HepG2 (cell line): ENCODE measurements around the gene SLC43A1. TPM values are rescaled to one million over a fixed set of nuclear protein-coding genes. Genes with fewer than 3 reads are reported as not detected.

Experiments
- BCL6 ChIP-seq: IDR thresholded peaks from 2 replicates; pipeline ENCODE4 v1.6.1; 2016; ENCODE audit warnings: missing genetic modification reagents, missing compliant biosample characterization
- CBFB ChIP-seq: sonication (generic); formaldehyde crosslinking; IDR thresholded peaks from 2 replicates; pipeline ENCODE4 v1.4.0; 2020; ENCODE audit warnings: missing genetic modification reagents
- CHCHD3 ChIP-seq: sonication (generic); formaldehyde crosslinking; IDR thresholded peaks from 2 replicates; pipeline ENCODE4 v1.8.0; 2022; ENCODE audit warnings: mild to moderate bottlenecking, missing genetic modification reagents, moderate library complexity
- ETV5 ChIP-seq: IDR thresholded peaks from 2 replicates; pipeline ENCODE4 v1.6.1; 2018; ENCODE audit warnings: missing biosample characterization, missing genetic modification reagents, inconsistent platforms, borderline replicate concordance
- PRMT3 ChIP-seq: sonication (generic); formaldehyde crosslinking; IDR thresholded peaks from 2 replicates; pipeline ENCODE4 v1.8.1; 2022; ENCODE audit warnings: low read depth, mild to moderate bottlenecking, moderate library complexity, missing genetic modification reagents, borderline replicate concordance
- SALL1 ChIP-seq: sonication (generic); formaldehyde crosslinking; IDR thresholded peaks from 2 replicates; pipeline ENCODE4 v1.8.0; 2022; ENCODE audit warnings: mild to moderate bottlenecking, missing genetic modification reagents
- SMAD3 ChIP-seq: sonication (generic); formaldehyde crosslinking; IDR thresholded peaks from 2 replicates; pipeline ENCODE4 v1.4.0; 2020; ENCODE audit warnings: missing genetic modification reagents
- TBX3 ChIP-seq: fragments of 450-650 bp; IDR thresholded peaks from 2 replicates; pipeline ENCODE4 v1.6.1; 2017; ENCODE audit warnings: antibody characterized with exemption, mild to moderate bottlenecking, inconsistent platforms, borderline replicate concordance
- TRIM24 ChIP-seq: sonication (generic); formaldehyde crosslinking; IDR thresholded peaks from 2 replicates; pipeline ENCODE4 v1.8.0; 2022; ENCODE audit warnings: mild to moderate bottlenecking, missing genetic modification reagents
- ZC3H4 ChIP-seq: sonication (generic); formaldehyde crosslinking; IDR thresholded peaks from 2 replicates; pipeline ENCODE4 v1.4.0; 2020; ENCODE audit warnings: missing genetic modification reagents, borderline replicate concordance
- ZNF12 ChIP-seq: sonication (generic); formaldehyde crosslinking; IDR thresholded peaks from 2 replicates; pipeline ENCODE4 v1.5.0; 2020; ENCODE audit warnings: missing genetic modification reagents
- ZNF615 ChIP-seq: sonication (generic); formaldehyde crosslinking; IDR thresholded peaks from 2 replicates; pipeline ENCODE4 v1.5.0; 2020; ENCODE audit warnings: mild to moderate bottlenecking, missing genetic modification reagents, borderline replicate concordance
- ZNF790 ChIP-seq: sonication (generic); formaldehyde crosslinking; IDR thresholded peaks from 2 replicates; pipeline ENCODE4 v1.8.0; 2022; ENCODE audit warnings: missing genetic modification reagents, mild to moderate bottlenecking, borderline replicate concordance
- ZSCAN29 ChIP-seq: sonication (generic); formaldehyde crosslinking; conservative IDR thresholded peaks from 2 replicates; pipeline ENCODE4 v1.4.0; 2020; ENCODE audit warnings: mild to moderate bottlenecking, missing genetic modification reagents
- polyA plus RNA-seq, 8 experiments: library from polyadenylated mRNA; depleted of rRNA in 3 of 8; stranded (reverse) in 7 of 8; unstranded in 1 of 8; fragments of >200 nt; fragmentation: Illumina TruSeq in 4 of 8; extraction: Trizol in 4 of 8; gene quantifications; 2 replicates each; pipeline versions ENCODE4 v1.2.1 to v1.2.3, GENCODE V29; 2011 to 2016; ENCODE audit warnings: low read depth in 4 of 8, missing spikeins in 1 of 8, mixed read lengths in 1 of 8; ENCODE audit not compliant: insufficient read depth in 1 of 8
- total RNA-seq, 5 experiments: library from RNA; depleted of rRNA; stranded (reverse); fragments of >200 nt; fragmentation: Illumina TruSeq; extraction: Trizol; gene quantifications; 2 replicates each; pipeline ENCODE4 v1.2.3, GENCODE V29; 2016; ENCODE audit warnings: low read depth in 1 of 5
- TF ChIP-seq, protein P1 (sequence below): sonication (generic); formaldehyde crosslinking; IDR thresholded peaks from 2 replicates; pipeline ENCODE4 v1.4.0; 2020; ENCODE audit warnings: missing genetic modification reagents, borderline replicate concordance
- TF ChIP-seq, protein P2 (sequence below): IDR thresholded peaks from 2 replicates; pipeline ENCODE4 v1.6.1; 2016; ENCODE audit warnings: low read depth, missing genetic modification reagents, missing compliant biosample characterization
- TF ChIP-seq, protein P3 (sequence below): sonication (generic); formaldehyde crosslinking; conservative IDR thresholded peaks from 2 replicates; pipeline ENCODE4 v1.4.0; 2020; ENCODE audit warnings: missing genetic modification reagents
- TF ChIP-seq, protein P4 (sequence below): IDR thresholded peaks from 2 replicates; pipeline ENCODE4 v1.6.1; 2016; ENCODE audit warnings: mild to moderate bottlenecking, missing biosample characterization, missing genetic modification reagents

Gene SLC43A1
- total and polyA plus RNA-seq, 2 of the 13 experiments (the other 11 are each of a cell fraction or from before 2014, with no cell fraction given), result 72.3 to 87.6 TPM

DNA sequence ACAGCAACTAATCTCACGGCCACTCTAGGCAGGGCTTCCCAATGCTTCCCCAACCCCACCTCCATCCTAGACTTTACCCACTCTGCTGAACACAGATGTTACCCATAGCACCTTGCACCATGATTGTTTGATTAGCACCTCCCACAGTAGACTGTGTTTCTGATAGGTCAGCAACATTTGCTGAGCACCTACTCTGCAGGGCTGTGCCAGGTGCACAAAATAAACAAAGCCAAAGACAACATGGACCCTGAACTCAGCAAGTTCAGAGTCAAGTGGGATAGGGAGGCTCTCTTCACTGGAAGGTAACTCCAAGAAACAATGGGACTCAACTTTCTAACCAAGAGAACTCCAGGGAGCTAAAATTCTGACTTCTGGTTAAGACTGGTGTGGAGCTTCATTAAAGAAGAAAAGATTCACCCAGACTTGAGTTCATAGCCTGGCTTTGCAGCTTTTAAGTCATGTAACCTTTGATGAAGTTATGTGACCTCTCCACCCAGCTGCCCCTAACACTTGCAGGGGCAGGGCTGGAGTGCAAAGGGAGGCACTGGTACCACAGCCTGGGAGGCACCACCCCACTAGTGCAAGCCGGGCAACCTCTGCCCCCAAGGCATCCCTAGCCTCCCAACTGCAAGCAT lies 61.8 kb downstream of the SLC43A1 start (continued):
- peak; percentile 48; the same call in 1 of the 2 replicates for TF ChIP-seq ZNF12 (CRISPR knock-in tag)
- TF ChIP-seq BCL6 (CRISPR knock-in tag), result peak; percentile 96
- TF ChIP-seq, protein P1, sequence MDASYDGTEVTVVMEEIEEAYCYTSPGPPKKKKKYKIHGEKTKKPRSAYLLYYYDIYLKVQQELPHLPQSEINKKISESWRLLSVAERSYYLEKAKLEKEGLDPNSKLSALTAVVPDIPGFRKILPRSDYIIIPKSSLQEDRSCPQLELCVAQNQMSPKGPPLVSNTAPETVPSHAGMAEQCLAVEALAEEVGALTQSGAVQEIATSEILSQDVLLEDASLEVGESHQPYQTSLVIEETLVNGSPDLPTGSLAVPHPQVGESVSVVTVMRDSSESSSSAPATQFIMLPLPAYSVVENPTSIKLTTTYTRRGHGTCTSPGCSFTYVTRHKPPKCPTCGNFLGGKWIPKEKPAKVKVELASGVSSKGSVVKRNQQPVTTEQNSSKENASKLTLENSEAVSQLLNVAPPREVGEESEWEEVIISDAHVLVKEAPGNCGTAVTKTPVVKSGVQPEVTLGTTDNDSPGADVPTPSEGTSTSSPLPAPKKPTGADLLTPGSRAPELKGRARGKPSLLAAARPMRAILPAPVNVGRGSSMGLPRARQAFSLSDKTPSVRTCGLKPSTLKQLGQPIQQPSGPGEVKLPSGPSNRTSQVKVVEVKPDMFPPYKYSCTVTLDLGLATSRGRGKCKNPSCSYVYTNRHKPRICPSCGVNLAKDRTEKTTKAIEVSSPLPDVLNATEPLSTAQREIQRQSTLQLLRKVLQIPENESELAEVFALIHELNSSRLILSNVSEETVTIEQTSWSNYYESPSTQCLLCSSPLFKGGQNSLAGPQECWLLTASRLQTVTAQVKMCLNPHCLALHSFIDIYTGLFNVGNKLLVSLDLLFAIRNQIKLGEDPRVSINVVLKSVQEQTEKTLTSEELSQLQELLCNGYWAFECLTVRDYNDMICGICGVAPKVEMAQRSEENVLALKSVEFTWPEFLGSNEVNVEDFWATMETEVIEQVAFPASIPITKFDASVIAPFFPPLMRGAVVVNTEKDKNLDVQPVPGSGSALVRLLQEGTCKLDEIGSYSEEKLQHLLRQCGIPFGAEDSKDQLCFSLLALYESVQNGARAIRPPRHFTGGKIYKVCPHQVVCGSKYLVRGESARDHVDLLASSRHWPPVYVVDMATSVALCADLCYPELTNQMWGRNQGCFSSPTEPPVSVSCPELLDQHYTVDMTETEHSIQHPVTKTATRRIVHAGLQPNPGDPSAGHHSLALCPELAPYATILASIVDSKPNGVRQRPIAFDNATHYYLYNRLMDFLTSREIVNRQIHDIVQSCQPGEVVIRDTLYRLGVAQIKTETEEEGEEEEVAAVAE (CRISPR knock-in tag), result 0 out of 2 replicates have a peak, but pooled peaks have one; percentile 55
- TF ChIP-seq ZC3H4, result no peak
- TF ChIP-seq ETV5 (CRISPR knock-in tag), result peak; percentile 47; the same call in 1 of the 2 replicates
- no peak for TF ChIP-seq PRMT3 (CRISPR knock-in tag)
- TF ChIP-seq SALL1 (CRISPR knock-in tag), result peak; percentile 94
- TF ChIP-seq, protein P2, sequence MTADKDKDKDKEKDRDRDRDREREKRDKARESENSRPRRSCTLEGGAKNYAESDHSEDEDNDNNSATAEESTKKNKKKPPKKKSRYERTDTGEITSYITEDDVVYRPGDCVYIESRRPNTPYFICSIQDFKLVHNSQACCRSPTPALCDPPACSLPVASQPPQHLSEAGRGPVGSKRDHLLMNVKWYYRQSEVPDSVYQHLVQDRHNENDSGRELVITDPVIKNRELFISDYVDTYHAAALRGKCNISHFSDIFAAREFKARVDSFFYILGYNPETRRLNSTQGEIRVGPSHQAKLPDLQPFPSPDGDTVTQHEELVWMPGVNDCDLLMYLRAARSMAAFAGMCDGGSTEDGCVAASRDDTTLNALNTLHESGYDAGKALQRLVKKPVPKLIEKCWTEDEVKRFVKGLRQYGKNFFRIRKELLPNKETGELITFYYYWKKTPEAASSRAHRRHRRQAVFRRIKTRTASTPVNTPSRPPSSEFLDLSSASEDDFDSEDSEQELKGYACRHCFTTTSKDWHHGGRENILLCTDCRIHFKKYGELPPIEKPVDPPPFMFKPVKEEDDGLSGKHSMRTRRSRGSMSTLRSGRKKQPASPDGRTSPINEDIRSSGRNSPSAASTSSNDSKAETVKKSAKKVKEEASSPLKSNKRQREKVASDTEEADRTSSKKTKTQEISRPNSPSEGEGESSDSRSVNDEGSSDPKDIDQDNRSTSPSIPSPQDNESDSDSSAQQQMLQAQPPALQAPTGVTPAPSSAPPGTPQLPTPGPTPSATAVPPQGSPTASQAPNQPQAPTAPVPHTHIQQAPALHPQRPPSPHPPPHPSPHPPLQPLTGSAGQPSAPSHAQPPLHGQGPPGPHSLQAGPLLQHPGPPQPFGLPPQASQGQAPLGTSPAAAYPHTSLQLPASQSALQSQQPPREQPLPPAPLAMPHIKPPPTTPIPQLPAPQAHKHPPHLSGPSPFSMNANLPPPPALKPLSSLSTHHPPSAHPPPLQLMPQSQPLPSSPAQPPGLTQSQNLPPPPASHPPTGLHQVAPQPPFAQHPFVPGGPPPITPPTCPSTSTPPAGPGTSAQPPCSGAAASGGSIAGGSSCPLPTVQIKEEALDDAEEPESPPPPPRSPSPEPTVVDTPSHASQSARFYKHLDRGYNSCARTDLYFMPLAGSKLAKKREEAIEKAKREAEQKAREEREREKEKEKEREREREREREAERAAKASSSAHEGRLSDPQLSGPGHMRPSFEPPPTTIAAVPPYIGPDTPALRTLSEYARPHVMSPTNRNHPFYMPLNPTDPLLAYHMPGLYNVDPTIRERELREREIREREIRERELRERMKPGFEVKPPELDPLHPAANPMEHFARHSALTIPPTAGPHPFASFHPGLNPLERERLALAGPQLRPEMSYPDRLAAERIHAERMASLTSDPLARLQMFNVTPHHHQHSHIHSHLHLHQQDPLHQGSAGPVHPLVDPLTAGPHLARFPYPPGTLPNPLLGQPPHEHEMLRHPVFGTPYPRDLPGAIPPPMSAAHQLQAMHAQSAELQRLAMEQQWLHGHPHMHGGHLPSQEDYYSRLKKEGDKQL (CRISPR knock-in tag), result peak; percentile 90
- TF ChIP-seq ZNF615 (CRISPR knock-in tag), result peak; percentile 43; the same call in 1 of the 2 replicates
- TF ChIP-seq, protein P3, sequence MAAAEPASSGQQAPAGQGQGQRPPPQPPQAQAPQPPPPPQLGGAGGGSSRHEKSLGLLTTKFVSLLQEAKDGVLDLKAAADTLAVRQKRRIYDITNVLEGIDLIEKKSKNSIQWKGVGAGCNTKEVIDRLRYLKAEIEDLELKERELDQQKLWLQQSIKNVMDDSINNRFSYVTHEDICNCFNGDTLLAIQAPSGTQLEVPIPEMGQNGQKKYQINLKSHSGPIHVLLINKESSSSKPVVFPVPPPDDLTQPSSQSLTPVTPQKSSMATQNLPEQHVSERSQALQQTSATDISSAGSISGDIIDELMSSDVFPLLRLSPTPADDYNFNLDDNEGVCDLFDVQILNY, result no peak
- peak; percentile 68; the same call in 1 of the 2 replicates for TF ChIP-seq TRIM24 (CRISPR knock-in tag)
- peak; percentile 97 for TF ChIP-seq TBX3
- TF ChIP-seq ZSCAN29 (CRISPR knock-in tag), result peak; percentile 61; the same call in 1 of the 2 replicates
- peak; percentile 57; the same call in 1 of the 2 replicates for TF ChIP-seq CBFB (CRISPR knock-in tag)
- TF ChIP-seq, protein P4, sequence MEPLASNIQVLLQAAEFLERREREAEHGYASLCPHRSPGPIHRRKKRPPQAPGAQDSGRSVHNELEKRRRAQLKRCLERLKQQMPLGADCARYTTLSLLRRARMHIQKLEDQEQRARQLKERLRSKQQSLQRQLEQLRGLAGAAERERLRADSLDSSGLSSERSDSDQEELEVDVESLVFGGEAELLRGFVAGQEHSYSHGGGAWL, result no peak
- TF ChIP-seq ZNF790 (CRISPR knock-in tag), result 0 out of 2 replicates have a peak, but pooled peaks have one; percentile 15
- peak; percentile 70 for TF ChIP-seq SMAD3 (CRISPR knock-in tag)
- no peak for TF ChIP-seq CHCHD3 (CRISPR knock-in tag)
- TF ChIP-seq, all 625 proteins: peak for 216
